Activated T-cell treated with anti-CD3 and anti-CD28 coated beads, Interleukin-2, amount 50 U/mL, for 24 hours (primary cell): Measurements from ENCODE around the gene CREB3L1.

ENCODE experiments used
- DNase-seq: peaks from one replicate; pipeline ENCODE4 v3.0.0-alpha.2; 2020
- H3K27ac Mint-ChIP-seq: 2 replicates; pipeline ENCODE4 v1.8.0; 2020; ENCODE audit warnings: mild to moderate bottlenecking, mixed read lengths
- H3K27me3 Mint-ChIP-seq: 2 replicates; pipeline ENCODE4 v1.8.0; 2020; ENCODE audit warnings: mixed read lengths
- H3K36me3 Mint-ChIP-seq: 2 replicates; pipeline ENCODE4 v1.8.0; 2020; ENCODE audit warnings: low read depth, mixed read lengths
- H3K4me1 Mint-ChIP-seq: 2 replicates; pipeline ENCODE4 v1.8.0; 2020; ENCODE audit warnings: low read depth, mixed read lengths
- H3K4me3 Mint-ChIP-seq: 2 replicates; pipeline ENCODE4 v1.8.0; 2020; ENCODE audit warnings: mild to moderate bottlenecking, moderate library complexity, mixed read lengths
- H3K9me3 Mint-ChIP-seq: 2 replicates; pipeline ENCODE4 v1.8.0; 2020; ENCODE audit warnings: mixed read lengths

Gene CREB3L1

DNA sequence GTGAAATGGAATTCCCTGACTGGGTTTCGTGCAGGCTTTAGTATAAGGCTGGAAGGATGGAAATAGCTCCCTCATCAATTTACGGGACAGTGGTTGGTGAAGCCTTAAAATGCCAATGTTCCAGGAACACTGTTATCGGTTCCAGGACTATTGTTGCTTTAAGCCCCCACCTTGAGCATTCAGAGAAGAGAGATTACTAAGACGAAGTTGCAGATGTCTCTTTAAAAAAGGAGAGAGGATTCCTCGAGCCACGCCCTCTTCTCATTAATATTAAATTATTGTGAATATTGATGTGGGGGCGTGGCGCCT is 195 bp upstream of the CREB3L1 start:
- H3K4me1 Mint-ChIP-seq: peaks cover 11% of the 10 kb centered on the region

DNA sequence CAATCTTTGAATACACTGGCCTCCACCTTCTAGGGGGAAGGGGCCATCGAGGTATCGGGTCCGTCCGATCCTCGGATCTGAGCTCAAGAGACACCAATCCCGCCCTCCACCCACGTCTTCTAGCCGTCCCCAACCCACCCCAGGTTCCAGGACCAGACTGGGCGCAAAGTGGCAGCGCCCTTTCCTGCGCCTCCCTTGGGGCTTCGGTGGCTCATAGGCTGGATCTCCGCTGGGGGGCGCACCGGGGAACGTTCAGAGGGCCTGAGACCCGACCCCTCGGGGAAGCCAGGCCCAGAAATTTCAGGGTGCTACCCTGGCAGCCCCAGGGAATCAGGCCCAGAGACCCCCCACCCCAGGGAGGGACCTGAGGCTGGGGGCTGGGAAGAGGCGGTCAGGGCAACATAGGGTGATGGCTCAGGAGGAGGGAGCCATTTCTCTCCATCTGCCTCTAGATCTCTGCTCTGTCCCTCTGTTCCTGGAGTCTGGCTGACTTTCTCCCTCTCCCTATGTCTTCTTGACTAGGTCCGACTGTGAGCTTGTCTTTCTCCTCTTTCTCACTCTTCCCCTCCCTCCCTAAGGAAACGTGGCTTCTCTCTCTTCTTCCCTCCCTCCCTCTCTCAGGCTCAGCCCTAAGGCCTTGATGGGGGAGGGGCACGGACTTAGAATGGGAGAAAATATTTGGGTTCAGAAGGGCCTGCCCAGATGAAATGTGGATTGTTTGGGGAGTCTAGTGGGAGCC is 1.1 kb downstream of the CREB3L1 start:
- Mint-ChIP-seq H3K36me3 (no peaks in the 10 kb centered on the region), H3K9me3 (no peaks in the 10 kb centered on the region), H3K4me3 (peak overlapping the region; percentile 30), H3K27ac (no peak overlapping the region), H3K4me1 (peaks cover 8% of the 10 kb centered on the region), H3K27me3 (peaks cover 46% of the 10 kb centered on the region)
- DNase-seq: peak; percentile 59

More for the DNA sequence above, 195 bp upstream of the CREB3L1 start:
- no peaks in the 10 kb centered on the region for H3K9me3 Mint-ChIP-seq
- no peaks in the 10 kb centered on the region for H3K36me3 Mint-ChIP-seq
- H3K27me3 Mint-ChIP-seq: peaks cover 46% of the 10 kb centered on the region
- no peak overlapping the region for H3K27ac Mint-ChIP-seq
- no peak for DNase-seq
- no peak overlapping the region for H3K4me3 Mint-ChIP-seq

DNA sequence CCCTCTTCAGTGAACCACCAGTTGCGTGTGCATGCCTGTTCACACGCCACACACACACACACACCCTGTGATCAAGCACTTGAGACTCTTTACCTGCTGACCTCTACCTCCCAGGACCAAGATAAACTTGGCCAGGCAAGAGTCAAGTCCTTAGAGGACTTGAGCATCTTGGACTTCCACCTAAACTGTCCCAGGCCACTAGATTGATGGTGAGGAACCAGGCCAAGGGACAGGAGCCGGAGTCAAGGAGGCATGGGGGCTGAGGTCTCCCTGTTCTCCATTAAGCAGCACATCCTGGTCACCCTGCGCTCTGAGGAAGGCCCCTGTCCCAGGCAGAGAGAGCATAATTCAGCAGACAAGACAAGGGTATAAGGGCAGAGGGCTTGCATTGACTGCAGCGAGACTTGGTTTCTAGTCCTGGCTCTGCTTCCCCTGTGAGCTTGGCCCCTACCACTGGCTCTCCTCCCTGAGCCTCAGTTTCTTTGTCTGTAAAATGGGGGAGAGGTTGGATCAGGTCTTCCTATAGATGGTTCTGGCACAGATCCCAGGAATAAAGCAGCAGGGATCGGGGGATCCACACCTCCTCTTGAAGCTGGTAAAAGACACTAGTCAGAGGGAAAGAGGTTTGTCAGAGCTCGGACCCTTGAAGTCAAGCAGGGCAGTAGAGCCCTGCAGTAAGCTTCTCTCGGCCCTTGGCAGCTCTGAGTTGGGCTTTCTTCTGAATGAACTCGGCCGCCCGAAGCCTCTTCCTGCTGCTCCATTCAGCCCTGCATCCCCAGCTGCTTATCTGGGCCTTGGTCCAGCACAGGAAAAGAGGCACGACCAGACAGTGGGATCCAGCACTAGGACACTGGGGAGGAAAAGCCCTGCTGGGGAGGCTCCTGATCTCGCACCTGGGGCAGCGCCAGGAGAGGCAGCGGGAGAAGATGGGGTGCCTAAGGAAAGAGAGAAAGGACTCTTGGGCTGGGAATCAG is 2.0 kb downstream of the CREB3L1 start:
- no peak overlapping the region for H3K27ac Mint-ChIP-seq
- H3K36me3 Mint-ChIP-seq: no peaks in the 10 kb centered on the region
- DNase-seq: no peak
- no peak overlapping the region for H3K4me3 Mint-ChIP-seq
- H3K9me3 Mint-ChIP-seq: no peaks in the 10 kb centered on the region
- H3K27me3 Mint-ChIP-seq: peaks cover 46% of the 10 kb centered on the region
- H3K4me1 Mint-ChIP-seq: peaks cover 8% of the 10 kb centered on the region

DNA sequence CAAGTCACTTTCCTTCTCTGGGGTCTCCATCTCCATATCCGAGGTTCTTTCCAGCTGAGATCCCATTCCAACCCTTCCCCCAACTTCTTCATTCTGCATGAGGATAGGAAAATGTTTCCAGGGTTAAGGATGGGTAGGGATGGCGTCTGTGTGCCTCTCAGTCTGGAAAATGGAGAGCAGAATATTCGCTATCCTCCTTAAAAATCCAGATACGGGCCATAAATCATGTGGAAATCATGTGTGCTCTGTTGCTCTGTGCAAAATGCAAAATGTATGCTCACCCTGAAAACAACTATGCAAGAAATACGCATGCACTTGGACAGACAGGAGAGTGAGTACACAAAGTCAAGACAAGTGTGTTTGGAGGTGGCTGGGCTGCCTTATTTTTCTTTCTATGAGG is 3.2 kb downstream of the CREB3L1 start:
- DNase-seq: no peak
- Mint-ChIP-seq H3K4me1 (peaks cover 8% of the 10 kb centered on the region), H3K36me3 (no peaks in the 10 kb centered on the region), H3K27ac (no peak overlapping the region), H3K27me3 (peaks cover 43% of the 10 kb centered on the region), H3K9me3 (no peaks in the 10 kb centered on the region), H3K4me3 (no peak overlapping the region)

DNA sequence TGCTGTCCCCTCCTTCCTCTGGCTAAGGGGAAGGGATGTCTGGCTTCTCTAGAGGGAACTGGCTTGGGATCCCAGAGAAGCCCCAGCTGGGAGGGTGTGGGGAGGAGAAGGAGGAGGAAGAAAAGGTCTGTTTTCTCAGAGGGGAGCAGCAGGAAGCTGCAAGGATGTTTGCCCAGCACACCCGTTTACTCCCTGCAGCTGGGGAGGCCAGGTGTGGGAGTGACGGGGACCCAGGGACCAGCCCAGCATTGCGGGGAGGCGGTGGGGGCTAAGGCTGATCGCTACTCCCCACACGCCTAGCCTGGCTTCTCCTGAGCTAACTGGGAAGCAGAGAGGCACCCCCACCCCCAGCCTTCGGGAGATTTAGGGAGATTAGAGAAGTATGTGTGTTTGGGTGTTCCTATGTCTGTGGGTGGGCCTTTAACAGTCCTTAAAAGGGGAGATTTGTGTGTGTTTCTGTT is 3.9 kb downstream of the CREB3L1 start:
- no peaks in the 10 kb centered on the region for H3K9me3 Mint-ChIP-seq
- H3K27ac Mint-ChIP-seq: no peak overlapping the region
- no peaks in the 10 kb centered on the region for H3K36me3 Mint-ChIP-seq
- H3K4me3 Mint-ChIP-seq: no peak overlapping the region
- DNase-seq: no peak
- H3K27me3 Mint-ChIP-seq: peaks cover 39% of the 10 kb centered on the region
- H3K4me1 Mint-ChIP-seq: peaks cover 8% of the 10 kb centered on the region

DNA sequence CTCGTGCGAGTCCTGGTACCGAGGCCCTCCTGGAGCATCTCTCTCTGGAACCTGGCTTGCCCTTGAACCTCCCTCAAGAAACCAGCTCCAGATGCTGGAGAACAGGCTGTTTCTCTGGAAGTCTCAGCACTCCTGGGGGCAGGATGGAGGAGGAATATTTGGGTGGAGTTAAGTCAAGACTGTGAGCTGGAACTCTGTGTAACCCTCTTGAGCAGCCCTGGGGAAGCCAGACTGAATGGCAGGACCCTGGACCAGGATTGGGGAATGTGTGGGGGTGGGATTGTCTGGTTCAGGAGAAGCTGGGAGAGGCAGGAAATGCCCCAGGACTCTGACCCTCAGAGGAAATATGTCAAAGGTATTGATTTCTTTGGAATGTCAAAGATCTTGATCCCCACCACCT is 7.7 kb downstream of the CREB3L1 start:
- H3K27me3 Mint-ChIP-seq: peaks cover 9% of the 10 kb centered on the region
- H3K9me3 Mint-ChIP-seq: no peaks in the 10 kb centered on the region
- DNase-seq: no peak
- H3K4me1 Mint-ChIP-seq: no peaks in the 10 kb centered on the region
- H3K36me3 Mint-ChIP-seq: no peaks in the 10 kb centered on the region
- no peak overlapping the region for H3K4me3 Mint-ChIP-seq
- H3K27ac Mint-ChIP-seq: no peak overlapping the region

DNA sequence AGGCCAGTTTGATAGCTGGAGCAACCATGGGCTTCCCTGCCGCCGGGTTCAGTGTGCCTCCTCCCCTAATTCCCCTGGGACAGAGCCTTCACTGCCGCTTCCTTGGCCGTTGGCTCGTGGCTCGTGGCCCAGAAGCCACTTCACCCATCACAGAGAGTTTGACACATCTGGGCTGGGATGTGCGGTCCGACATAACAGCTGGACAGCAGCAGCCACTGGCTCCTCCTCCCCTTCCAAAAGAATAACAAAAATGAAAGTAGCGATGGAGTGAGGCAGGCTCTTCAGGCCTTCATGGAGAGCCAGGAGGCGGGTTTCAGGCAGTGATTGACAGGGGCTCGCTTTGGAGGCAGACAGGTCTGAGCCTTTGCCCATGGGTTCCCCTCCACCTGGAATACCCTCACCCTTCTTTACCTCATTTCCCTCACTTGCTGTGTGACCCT is 8.2 kb downstream of the CREB3L1 start:
- Mint-ChIP-seq H3K27ac (no peak overlapping the region), H3K9me3 (no peaks in the 10 kb centered on the region), H3K4me3 (no peak overlapping the region), H3K4me1 (no peaks in the 10 kb centered on the region), H3K27me3 (peaks cover 6% of the 10 kb centered on the region), H3K36me3 (no peaks in the 10 kb centered on the region)
- DNase-seq: no peak

DNA sequence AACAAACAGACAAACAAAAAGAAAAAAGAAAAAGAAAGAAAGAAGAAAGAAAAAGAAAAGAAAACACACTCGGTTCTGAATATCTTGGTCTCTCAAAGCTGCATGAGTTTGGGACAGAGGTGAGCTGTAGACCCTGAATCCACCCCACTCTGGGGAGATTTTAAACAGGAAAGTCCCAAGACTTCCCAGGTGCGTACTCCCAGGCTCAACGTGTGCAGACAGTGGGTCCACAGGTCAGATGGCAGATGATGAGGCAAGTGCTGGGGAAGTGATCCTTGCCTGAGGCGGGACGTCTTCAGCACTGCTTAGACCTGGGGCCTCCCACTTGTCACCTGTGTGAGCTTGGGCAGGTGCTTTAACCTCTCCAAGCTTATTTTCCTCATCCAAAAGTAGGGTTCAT is 9.3 kb downstream of the CREB3L1 start:
- no peak for DNase-seq
- Mint-ChIP-seq H3K36me3 (no peaks in the 10 kb centered on the region), H3K4me3 (no peak overlapping the region), H3K27me3 (peaks cover 3% of the 10 kb centered on the region), H3K4me1 (no peaks in the 10 kb centered on the region), H3K27ac (no peak overlapping the region), H3K9me3 (no peaks in the 10 kb centered on the region)

DNA sequence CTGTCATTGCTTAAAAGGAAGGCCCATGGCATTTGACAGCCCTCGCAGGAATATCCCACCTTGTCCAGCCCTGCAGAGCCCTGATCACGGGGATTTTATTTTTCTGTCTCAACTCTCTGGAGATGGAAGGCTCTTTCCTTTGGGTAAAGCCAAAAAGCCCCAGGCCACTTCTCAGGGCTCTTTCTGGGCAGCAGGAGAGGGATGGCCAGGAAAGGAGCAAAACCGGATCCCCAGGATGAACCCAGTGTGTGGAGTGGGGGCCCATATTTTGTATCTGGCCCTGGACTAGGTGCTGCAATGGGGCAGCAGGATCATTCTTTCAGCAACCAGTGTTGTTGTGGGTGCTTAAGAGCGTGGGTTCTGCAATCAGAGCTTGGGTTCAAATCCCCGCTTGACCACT is 11.0 kb downstream of the CREB3L1 start:
- no peak overlapping the region for H3K27ac Mint-ChIP-seq
- no peaks in the 10 kb centered on the region for H3K36me3 Mint-ChIP-seq
- H3K9me3 Mint-ChIP-seq: no peaks in the 10 kb centered on the region
- no peaks in the 10 kb centered on the region for H3K4me1 Mint-ChIP-seq
- DNase-seq: no peak
- H3K4me3 Mint-ChIP-seq: no peak overlapping the region
- peaks cover 3% of the 10 kb centered on the region for H3K27me3 Mint-ChIP-seq

DNA sequence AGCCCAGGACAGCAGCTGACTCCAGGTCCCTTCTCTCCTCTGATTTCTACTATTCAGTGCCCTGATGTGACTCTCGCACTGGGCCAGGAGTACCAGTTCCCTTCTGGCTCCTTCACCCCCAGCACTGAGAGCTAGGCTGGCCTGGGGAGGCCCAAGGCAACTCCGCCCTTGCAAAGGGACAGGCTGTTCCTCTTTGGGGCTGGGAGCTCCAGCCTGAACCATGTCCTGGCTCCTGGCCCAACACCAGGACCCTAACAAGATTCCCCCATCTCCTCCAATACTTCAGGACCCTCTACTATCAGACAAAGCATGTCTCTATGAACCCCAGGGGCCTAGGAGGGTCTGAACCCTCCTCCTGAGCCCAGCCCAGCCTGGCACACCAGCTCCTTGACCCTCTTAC is 12.5 kb downstream of the CREB3L1 start:
- Mint-ChIP-seq H3K4me1 (peaks cover under 1% of the 10 kb centered on the region), H3K9me3 (no peaks in the 10 kb centered on the region), H3K4me3 (no peak overlapping the region), H3K27ac (no peak overlapping the region), H3K27me3 (peaks cover 3% of the 10 kb centered on the region), H3K36me3 (no peaks in the 10 kb centered on the region)
- no peak for DNase-seq

DNA sequence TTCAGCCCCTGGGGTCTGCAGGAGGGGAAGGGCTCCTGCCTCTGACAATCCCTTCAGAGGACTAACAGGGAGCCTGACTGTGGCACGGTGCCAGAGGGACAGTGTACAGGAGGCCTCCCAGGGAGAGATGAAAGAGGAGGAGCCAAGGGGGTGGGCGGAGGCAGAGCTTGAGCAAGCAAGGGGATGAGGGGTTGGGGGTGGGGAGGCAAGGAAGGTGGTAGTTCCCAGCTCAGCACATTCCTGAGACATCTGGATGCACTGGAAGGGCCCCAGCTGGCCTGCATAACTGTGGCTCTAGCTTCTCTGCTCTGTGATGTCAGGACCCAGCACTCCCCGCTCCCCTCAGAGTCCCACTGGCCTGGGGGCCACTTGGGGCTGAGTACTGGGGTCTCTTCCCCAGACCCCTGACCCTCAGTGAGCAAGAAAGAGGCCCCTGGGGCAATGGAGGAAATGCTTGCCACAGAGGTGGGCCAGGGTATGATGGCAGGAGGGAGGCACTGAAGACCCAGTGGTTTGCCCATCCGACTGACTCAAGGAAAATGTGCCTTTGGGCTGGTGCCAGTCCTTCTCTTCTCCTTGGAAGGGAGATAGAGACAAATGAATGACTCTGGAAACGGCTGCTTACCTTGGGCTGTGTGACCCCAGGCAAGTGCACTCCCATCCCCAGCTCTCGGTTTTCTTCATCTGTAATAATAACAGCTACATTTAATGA is 13.3 kb downstream of the CREB3L1 start:
- Mint-ChIP-seq H3K4me3 (no peak overlapping the region), H3K27ac (no peak overlapping the region), H3K27me3 (peaks cover 5% of the 10 kb centered on the region), H3K4me1 (peaks cover 5% of the 10 kb centered on the region), H3K36me3 (no peaks in the 10 kb centered on the region), H3K9me3 (no peaks in the 10 kb centered on the region)
- DNase-seq: no peak

DNA sequence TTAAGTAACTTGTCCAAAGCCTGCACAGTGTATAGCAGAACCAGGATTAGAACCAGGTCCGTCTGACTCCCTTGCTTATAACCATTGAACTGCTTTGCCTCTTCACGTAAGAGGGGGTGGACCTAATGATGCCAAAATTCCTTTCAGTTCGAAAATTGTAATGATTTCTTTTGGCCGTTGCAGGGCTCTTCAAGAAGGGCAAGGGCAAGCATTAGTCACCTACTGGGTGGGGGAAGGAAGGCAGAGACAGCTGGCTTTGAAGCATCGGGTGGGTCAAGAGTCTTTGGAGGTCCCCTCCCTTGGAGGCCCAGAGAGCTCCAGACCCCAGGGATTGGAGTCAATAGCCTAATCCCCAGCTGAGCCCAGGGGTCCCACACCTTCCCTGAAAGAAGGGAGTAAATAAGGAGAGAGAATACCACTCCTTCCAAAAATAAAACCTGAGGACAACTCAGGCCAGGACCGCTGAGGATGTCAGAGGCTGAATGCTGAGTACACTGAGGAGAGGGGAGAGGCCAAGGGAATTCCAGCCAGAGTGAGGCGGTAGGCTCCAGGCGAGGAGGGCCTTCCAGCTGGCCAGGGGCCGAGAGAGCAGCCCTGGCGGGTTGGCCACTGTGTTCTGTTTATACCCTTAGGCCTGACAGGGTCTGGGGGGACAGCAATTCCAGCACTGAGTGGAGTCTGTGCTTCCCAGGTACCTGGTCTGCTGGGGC is 14.1 kb downstream of the CREB3L1 start:
- H3K4me3 Mint-ChIP-seq: no peak overlapping the region
- no peaks in the 10 kb centered on the region for H3K9me3 Mint-ChIP-seq
- no peak overlapping the region for H3K27ac Mint-ChIP-seq
- peaks cover 11% of the 10 kb centered on the region for H3K4me1 Mint-ChIP-seq
- no peak for DNase-seq
- peaks cover 9% of the 10 kb centered on the region for H3K27me3 Mint-ChIP-seq
- H3K36me3 Mint-ChIP-seq: no peaks in the 10 kb centered on the region

DNA sequence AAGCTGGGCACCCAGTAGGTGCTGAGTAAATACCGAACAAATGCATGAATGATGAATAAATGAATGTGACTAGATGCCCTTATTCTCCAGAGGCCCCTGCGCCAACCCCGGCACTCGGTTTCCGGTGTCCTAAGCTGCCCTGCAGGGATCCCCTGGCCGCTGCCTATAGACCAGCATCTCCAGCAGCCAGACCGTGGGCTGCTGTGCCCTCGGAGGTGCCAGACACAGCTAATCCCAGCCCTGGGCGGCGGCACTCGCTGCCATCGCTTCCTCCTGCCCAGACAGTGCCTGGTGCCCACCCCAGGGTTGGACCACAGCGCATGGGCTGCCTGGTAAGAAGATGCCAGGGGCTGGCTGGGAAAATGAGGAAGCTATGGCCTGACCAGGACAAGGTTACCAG is 15.6 kb downstream of the CREB3L1 start:
- H3K27ac Mint-ChIP-seq: no peak overlapping the region

DNA sequence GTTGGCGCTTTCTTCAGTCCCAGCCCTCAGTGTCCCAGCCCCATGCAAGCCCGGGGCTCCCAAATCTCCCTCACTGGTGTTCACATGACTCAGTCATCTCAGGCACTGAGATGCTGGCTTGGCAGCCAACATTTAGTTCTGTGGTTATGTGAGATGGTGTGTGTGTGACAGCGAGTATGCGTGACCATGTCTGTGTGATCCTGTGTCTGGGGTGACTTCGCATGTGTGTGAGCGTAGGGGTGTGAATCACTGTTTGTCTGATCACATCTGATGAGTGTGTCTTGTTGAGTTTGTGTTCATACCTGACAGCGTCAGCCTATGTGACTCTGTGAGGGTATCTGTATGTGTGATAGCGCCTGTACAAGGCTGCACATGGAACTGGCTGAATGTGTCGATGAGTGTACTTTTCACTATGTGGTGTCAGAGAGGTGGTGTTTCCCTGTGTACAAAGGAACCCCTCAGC is 16.2 kb downstream of the CREB3L1 start:
- no peak overlapping the region for H3K4me3 Mint-ChIP-seq
- DNase-seq: no peak
- peaks cover 23% of the 10 kb centered on the region for H3K27me3 Mint-ChIP-seq
- H3K27ac Mint-ChIP-seq: no peak overlapping the region
- H3K36me3 Mint-ChIP-seq: no peaks in the 10 kb centered on the region
- H3K4me1 Mint-ChIP-seq: peaks cover 11% of the 10 kb centered on the region
- H3K9me3 Mint-ChIP-seq: no peaks in the 10 kb centered on the region

More for the DNA sequence above, 15.6 kb downstream of the CREB3L1 start:
- Mint-ChIP-seq H3K4me1 (peaks cover 11% of the 10 kb centered on the region), H3K27me3 (peaks cover 19% of the 10 kb centered on the region), H3K9me3 (no peaks in the 10 kb centered on the region), H3K4me3 (no peak overlapping the region), H3K36me3 (no peaks in the 10 kb centered on the region)
- DNase-seq: no peak
